PC-3 (cell line): ENCODE data around the gene CRYBB2. TPM values are rescaled to one million over a fixed set of nuclear protein-coding genes. Genes with fewer than 3 reads are reported as not detected.

ENCODE experiments used
- ATAC-seq: fragments of 200-7000 bp; cut with Tn5 transposase; 2 replicates; pipeline ENCODE4 v1.9.1; 2020; ENCODE audit warnings: mild to moderate bottlenecking, moderate library complexity
- BruUV-seq: library from RNA; stranded (reverse); fragments of 400-500 nt; replicated peaks from 2 replicates; lab custom pipeline; 2021; lab: Mats Ljungman, UMichigan
- CTCF ChIA-PET: fragments of 300-600 bp; sonication (Branson Sonifier 250); formaldehyde crosslinking; loops from one replicate; lab custom pipeline; 2022; ENCODE audit warnings: antibody characterized with exemption; lab: Charles Lee
- POLR2A ChIA-PET: fragments of 300-600 bp; sonication (Branson Sonifier 250); formaldehyde crosslinking; loops from one replicate; lab custom pipeline; 2022; ENCODE audit warnings: antibody characterized with exemption; ENCODE audit not compliant: unreplicated experiment; lab: Charles Lee
- DNase-seq: peaks from one replicate; pipeline ENCODE4 v3.0.0-alpha.2; 2015
- H2AFZ ChIP-seq: fragments of 300-600 bp; sonication (generic); 2 replicates; pipeline ENCODE4 v1.6.0; 2016; ENCODE audit warnings: antibody characterized with exemption, low read length
- H3F3A ChIP-seq: fragments of 300-600 bp; sonication (generic); one replicate; pipeline ENCODE4 v1.6.0; 2017; ENCODE audit warnings: antibody characterized with exemption, low read length, control low read depth, mild to moderate bottlenecking; ENCODE audit not compliant: unreplicated experiment
- H3K27ac ChIP-seq: fragments of 300-600 bp; sonication (generic); 2 replicates; pipeline ENCODE4 v1.5.1; 2016; ENCODE audit warnings: mild to moderate bottlenecking, low read length
- H3K27me3 ChIP-seq: fragments of 300-600 bp; sonication (generic); 2 replicates; pipeline ENCODE4 v1.6.1; 2016; ENCODE audit warnings: low read length, mixed read lengths
- H3K36me3 ChIP-seq: fragments of 300-600 bp; sonication (generic); 2 replicates; pipeline ENCODE4 v1.6.1; 2016; ENCODE audit warnings: low read depth, mixed run types, low read length, mixed read lengths
- H3K4me1 ChIP-seq: fragments of 300-600 bp; sonication (generic); 2 replicates; pipeline ENCODE4 v1.5.1; 2016; ENCODE audit warnings: low read length; ENCODE audit not compliant: insufficient read depth
- H3K4me2 ChIP-seq: fragments of 300-600 bp; sonication (generic); 2 replicates; pipeline ENCODE4 v1.6.0; 2016; ENCODE audit warnings: low read length
- H3K4me3 ChIP-seq: fragments of 300-600 bp; sonication (generic); 2 replicates; pipeline ENCODE4 v1.5.1; 2016; ENCODE audit warnings: mild to moderate bottlenecking, low read length, mixed read lengths
- H3K79me2 ChIP-seq: fragments of 300-600 bp; sonication (generic); 2 replicates; pipeline ENCODE4 v1.6.1; 2017; ENCODE audit warnings: low read length, mixed read lengths
- H3K9ac ChIP-seq: fragments of 300-600 bp; sonication (generic); 2 replicates; pipeline ENCODE4 v1.6.0; 2016; ENCODE audit warnings: mild to moderate bottlenecking, low read length
- H3K9me2 ChIP-seq: fragments of 300-600 bp; sonication (generic); replicated peaks from 2 replicates; pipeline ENCODE4 v1.6.1; 2016; ENCODE audit warnings: mixed run types, low read length, mixed read lengths
- H3K9me3 ChIP-seq: fragments of 300-600 bp; sonication (generic); 2 replicates; pipeline ENCODE4 v1.6.1; 2016; ENCODE audit warnings: low read length, mixed read lengths
- H4K20me1 ChIP-seq: fragments of 300-600 bp; sonication (generic); 2 replicates; pipeline ENCODE4 v1.6.1; 2016; ENCODE audit warnings: low read length, mixed read lengths
- EZH2 ChIP-seq: fragments of 300-600 bp; sonication (generic); IDR thresholded peaks from one replicate; pipeline ENCODE4 v1.6.1; 2017; ENCODE audit warnings: antibody characterized with exemption, mild to moderate bottlenecking, low read length; ENCODE audit not compliant: unreplicated experiment
- EZH2phosphoT487 ChIP-seq: fragments of 300-600 bp; sonication (generic); IDR thresholded peaks from 2 replicates; pipeline ENCODE4 v1.6.1; 2018; ENCODE audit warnings: mild to moderate bottlenecking, antibody characterized with exemption, low read length, borderline replicate concordance
- intact Hi-C: fragments of 100-400 bp; cut with micrococcal nuclease; formaldehyde crosslinking; loops from 2 replicates; pipeline ENCODE4 v1.9.0; 2023
- total RNA-seq: library from RNA; depleted of rRNA; stranded (reverse); fragments of >200 nt; gene quantifications from 2 replicates; pipeline ENCODE4 v1.2.3, GENCODE V29; 2014
- TF ChIP-seq, protein P1 (sequence below): fragments of 300-600 bp; sonication (generic); conservative IDR thresholded peaks from 2 replicates; pipeline ENCODE4 v1.5.1; 2017; ENCODE audit warnings: antibody characterized with exemption, low read depth, mild to moderate bottlenecking, low read length

Gene CRYBB2
- total RNA-seq, 1 experiment from 2014 or later = not detected

DNA sequence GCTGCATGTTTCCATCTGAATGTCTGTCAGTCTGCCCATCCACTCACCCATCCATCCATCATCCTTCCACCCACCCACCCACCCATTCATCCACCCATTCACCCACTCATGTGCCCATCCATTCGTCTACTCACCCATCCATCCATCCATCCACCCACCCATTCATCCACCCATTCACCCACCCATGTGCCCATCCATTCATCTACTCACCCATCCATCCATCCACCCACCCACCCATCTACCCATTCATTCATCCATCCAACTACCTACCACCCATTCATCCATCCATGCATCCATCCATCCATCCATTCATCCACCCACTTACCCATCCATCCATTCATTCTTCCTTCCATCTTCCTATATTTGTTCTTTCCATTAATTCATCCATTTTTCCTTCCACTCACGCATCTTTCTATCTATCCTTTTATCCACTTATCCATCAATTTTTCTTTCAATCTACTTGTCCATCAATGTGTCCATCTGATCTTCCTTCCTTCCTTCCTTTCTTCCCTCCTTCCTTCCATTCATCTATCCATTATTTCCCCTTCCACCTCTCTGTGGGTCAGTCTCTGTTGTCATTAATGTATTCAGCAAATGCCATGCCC is 11.8 kb upstream of the CRYBB2 start:
- Histone ChIP-seq H4K20me1 (no peaks in the 10 kb centered on the region), H3F3A (no peaks in the 10 kb centered on the region), H3K79me2 (no peaks in the 10 kb centered on the region), H3K9me3 (no peaks in the 10 kb centered on the region), H3K27me3 (no peaks in the 10 kb centered on the region), H2AFZ (no peak overlapping the region), H3K9ac (no peak overlapping the region), H3K4me1 (no peaks in the 10 kb centered on the region), H3K4me2 (no peak overlapping the region), H3K4me3 (no peak overlapping the region), H3K9me2 (no peaks in the 10 kb centered on the region), H3K36me3 (no peaks in the 10 kb centered on the region), H3K27ac (no peak overlapping the region)
- TF ChIP-seq, protein P1, sequence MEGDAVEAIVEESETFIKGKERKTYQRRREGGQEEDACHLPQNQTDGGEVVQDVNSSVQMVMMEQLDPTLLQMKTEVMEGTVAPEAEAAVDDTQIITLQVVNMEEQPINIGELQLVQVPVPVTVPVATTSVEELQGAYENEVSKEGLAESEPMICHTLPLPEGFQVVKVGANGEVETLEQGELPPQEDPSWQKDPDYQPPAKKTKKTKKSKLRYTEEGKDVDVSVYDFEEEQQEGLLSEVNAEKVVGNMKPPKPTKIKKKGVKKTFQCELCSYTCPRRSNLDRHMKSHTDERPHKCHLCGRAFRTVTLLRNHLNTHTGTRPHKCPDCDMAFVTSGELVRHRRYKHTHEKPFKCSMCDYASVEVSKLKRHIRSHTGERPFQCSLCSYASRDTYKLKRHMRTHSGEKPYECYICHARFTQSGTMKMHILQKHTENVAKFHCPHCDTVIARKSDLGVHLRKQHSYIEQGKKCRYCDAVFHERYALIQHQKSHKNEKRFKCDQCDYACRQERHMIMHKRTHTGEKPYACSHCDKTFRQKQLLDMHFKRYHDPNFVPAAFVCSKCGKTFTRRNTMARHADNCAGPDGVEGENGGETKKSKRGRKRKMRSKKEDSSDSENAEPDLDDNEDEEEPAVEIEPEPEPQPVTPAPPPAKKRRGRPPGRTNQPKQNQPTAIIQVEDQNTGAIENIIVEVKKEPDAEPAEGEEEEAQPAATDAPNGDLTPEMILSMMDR = no peak
- TF ChIP-seq EZH2 (no peak), EZH2phosphoT487 (no peak)
- no peak for ATAC-seq
- POLR2A ChIA-PET = no interaction called here
- BruUV-seq = no TSS peak
- DNase-seq = no peak
- intact Hi-C loops = no loop called here
- CTCF ChIA-PET = no interaction called here

DNA sequence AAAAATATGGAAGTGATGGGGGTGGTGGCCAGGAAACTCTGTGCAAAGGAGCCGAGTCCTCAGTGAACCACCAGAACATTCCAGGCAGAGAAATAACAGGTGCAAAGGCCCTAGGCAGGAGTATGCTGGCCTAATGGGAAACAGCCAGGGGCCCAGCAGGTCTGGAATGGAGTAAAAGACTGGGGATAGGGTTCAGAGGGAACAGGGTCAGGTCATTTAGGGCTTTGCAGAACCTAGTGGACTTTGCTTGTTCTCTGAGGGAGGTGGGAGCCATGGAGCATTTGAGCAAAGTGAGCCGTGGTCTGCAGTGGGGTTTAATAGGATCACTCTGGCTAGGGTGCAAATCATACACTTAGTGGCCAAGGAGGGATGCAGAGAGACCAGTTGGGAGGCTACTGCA is 11.1 kb upstream of the CRYBB2 start:
- CTCF ChIA-PET = no interaction called here

More for the DNA sequence above, 11.1 kb upstream of the CRYBB2 start:
- no peak for TF ChIP-seq EZH2
- TF ChIP-seq, protein P1 = no peak
- TF ChIP-seq EZH2phosphoT487 = no peak
- Histone ChIP-seq H3F3A (no peaks in the 10 kb centered on the region), H3K4me3 (no peak overlapping the region), H3K4me1 (no peaks in the 10 kb centered on the region), H3K79me2 (no peaks in the 10 kb centered on the region), H3K9me2 (no peaks in the 10 kb centered on the region), H2AFZ (no peak overlapping the region), H3K9me3 (no peaks in the 10 kb centered on the region), H3K27me3 (no peaks in the 10 kb centered on the region), H3K36me3 (no peaks in the 10 kb centered on the region), H3K27ac (no peak overlapping the region), H4K20me1 (no peaks in the 10 kb centered on the region), H3K4me2 (no peak overlapping the region), H3K9ac (no peak overlapping the region)
- ATAC-seq (no peak), DNase-seq (no peak)
- intact Hi-C loops = no loop called here
- BruUV-seq = no TSS peak
- POLR2A ChIA-PET = no interaction called here
